ENCODE measurements around the gene WHRN.

WHRN gene

DNA sequence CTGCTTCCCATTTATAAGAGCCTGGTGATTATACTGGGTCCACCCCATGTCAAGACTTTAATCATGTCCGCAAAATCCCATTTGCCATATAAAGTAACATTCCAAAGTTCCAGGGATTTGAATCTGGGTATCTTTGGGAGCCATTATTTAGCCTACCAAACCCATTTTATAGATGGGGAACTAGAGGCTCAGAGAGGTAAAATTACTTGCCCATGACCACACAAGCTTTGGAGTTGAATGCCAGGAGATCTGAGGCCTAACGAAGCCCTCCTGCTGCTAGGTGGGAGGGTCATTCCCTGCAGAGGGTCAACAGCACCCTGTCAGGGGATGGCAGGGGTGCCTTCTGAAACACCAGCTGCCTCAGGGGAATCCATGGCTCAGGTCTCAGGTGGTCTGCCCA lies 104.5 kb downstream of the WHRN start:
- H3K4me3 ChIP-seq (ENCODE audit: low read length), result no peak overlapping the region
- no peak for DNase-seq (ENCODE audit: low read depth)
- TF ChIP-seq, protein P1, sequence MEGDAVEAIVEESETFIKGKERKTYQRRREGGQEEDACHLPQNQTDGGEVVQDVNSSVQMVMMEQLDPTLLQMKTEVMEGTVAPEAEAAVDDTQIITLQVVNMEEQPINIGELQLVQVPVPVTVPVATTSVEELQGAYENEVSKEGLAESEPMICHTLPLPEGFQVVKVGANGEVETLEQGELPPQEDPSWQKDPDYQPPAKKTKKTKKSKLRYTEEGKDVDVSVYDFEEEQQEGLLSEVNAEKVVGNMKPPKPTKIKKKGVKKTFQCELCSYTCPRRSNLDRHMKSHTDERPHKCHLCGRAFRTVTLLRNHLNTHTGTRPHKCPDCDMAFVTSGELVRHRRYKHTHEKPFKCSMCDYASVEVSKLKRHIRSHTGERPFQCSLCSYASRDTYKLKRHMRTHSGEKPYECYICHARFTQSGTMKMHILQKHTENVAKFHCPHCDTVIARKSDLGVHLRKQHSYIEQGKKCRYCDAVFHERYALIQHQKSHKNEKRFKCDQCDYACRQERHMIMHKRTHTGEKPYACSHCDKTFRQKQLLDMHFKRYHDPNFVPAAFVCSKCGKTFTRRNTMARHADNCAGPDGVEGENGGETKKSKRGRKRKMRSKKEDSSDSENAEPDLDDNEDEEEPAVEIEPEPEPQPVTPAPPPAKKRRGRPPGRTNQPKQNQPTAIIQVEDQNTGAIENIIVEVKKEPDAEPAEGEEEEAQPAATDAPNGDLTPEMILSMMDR (conservative IDR thresholded peaks at IDR 0.05; ENCODE audit: low read length), result no peak

DNA sequence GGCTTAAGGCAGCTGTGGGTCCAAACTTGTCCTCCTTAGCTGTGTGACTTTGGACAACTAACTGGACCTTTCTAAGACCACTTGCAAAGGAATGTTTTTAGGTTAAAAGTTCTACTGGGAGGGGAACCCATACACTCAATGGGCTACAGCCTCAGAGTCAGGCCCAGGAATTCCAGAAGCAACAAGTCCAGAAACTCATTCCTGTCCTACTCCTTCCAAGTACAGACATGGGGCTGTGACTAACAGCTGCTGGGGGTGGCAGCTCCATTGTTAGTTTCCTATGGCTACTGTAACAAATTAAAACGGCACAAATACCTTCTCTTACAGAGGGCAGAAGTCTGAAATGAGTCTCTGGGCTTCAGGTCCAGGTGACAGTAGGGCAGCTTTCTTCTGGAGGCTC lies 105.1 kb downstream of the WHRN start:
- TF ChIP-seq, protein P1 (conservative IDR thresholded peaks at IDR 0.05; ENCODE audit: low read length), result no peak
- H3K4me3 ChIP-seq (ENCODE audit: low read length), result no peak overlapping the region
- DNase-seq (ENCODE audit: low read depth), result peak; percentile 46

DNA sequence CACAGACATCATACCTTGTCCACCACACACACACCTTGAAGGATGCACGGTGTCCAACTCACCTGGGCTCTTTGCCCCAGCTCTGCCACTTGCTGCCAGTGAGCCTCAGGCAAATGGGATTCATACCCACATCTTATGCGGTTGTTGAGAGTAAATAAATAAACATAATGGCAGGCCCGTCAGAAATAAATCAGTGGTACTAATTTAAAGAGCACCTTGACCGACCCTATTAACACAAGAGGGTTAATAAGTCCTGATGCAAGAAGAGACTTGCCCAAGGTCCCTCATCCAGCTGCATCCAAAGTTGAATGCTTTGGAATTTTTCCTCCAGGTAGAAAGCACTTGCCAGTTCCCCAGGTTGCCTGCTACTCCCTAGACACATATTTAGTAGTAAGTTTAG lies 105.9 kb downstream of the WHRN start:
- no peak for DNase-seq (ENCODE audit: low read depth)
- H3K4me3 ChIP-seq (ENCODE audit: low read length), result no peak overlapping the region
- TF ChIP-seq, protein P1 (conservative IDR thresholded peaks at IDR 0.05; ENCODE audit: low read length), result no peak

DNA sequence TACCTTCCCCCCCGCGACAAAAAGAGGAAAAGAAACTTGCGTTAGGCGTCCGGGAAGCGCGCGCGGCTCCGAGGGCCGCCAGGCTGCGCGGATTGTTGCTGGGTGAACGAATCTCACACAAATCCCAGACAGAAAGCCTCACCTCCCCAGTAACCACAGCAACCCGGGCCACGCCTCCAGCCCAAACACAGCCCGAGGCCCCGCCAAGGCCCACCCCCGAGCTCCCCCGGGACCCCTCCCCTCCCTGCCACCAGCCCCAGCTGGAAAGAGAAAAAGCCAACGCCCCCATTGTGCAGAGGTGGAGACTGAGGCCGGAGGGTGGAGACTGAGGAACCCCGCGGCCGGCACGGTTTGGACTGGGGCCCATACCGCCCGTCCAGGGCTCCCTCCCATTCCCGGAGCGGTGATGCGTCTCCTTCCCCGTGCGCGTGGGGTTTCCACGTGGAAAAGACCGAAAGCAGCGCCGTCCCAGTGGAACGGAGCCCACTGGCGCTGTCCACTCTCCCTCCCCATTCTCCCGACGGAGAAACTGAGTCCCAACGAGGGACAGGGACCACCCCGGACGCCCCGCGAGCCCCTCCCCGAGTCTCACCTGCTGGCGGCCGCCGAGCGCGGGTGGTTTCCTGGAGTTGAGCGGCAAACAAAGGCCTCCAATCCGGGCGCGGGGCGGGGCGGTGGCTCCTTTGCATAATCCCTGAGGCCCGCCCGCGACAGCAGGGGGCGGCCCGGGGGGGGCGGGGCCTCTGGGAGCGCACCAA lies 107.2 kb downstream of the WHRN start:
- peak; percentile 93 for DNase-seq (ENCODE audit: low read depth)
- TF ChIP-seq, protein P1 (conservative IDR thresholded peaks at IDR 0.05; ENCODE audit: low read length), result no peak
- H3K4me3 ChIP-seq (ENCODE audit: low read length), result peak overlapping the region; percentile 93

DNA sequence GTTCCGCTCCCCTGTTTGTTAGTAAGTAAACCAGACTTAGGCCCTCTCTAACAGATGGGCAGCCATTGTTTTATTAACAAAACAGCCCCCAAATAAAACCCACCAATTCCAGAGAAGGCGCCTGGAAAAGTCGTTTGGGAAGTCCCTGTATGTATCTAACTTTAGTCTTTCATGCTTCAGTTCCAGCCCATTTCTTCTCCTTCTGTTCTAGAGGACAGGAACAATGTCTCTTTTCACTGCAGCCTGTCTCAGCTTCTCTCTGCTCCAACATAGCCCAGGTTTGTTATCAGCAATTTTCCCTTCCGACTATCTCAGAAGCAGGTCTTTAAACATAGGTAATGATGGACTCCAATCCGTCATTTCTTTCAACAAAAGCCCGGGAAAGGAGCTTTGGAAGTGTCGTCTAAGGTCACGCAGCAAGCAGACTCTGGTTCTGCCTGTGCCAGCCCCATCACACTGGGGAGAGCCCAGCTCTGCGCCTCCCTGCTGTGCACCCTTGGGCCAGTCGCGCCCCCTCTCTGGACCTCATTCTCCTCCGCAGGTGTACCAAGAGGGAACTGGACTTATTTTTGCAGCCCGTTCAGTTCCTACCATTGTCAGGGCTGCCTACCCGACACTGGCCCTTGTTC lies 107.9 kb downstream of the WHRN start:
- TF ChIP-seq, protein P1 (conservative IDR thresholded peaks at IDR 0.05; ENCODE audit: low read length), result no peak
- DNase-seq (ENCODE audit: low read depth), result no peak
- peak overlapping the region; percentile 93 for H3K4me3 ChIP-seq (ENCODE audit: low read length)

DNA sequence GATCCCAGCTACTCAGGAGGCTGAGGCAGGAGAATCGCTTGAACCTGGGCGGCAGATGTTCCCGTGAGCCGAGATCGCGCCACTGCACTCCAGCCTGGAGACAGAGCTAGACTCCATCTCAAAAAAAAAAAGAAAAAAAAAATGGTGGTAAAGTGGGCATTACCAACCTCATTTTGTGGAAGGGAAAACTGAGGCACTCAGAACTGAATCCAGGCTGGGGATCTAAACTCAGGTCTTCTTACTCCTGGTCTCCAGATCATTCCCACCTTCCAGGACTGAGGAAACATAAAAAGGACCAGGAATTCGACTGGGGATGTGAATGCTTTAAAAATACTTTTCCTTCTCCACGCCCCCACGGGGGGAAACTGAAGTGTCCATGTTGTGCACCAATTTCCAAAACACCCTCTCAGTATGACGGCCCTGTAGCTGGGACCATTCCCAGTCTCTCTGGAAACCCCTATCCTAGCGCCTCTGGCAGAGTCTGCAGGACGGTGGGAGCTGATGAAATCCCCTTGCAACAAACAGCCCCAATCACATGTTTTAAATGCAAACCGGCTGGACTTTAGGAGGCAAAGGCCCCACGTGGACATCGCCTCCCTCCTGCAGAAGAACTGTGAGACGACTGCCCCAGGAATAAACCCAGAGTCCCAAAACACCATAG lies 108.6 kb downstream of the WHRN start:
- TF ChIP-seq, protein P1 (conservative IDR thresholded peaks at IDR 0.05; ENCODE audit: low read length), result no peak
- H3K4me3 ChIP-seq (ENCODE audit: low read length), result peak overlapping the region; percentile 93
- peak; percentile 97 for DNase-seq (ENCODE audit: low read depth)
